HG02981 (cell line): ENCODE results near the gene BTBD9.
"Not testable (repeated sequence)": the region's sequence is repeated elsewhere in the genome, so short reads cannot be mapped to it uniquely, and the experiment has no call there.

Experiments used
- ATAC-seq: cut with Tn5 transposase; IDR thresholded peaks from one replicate; pipeline ENCODE4 v1.9.1; 2021; ENCODE audit warnings: mild to moderate bottlenecking, moderate library complexity; ENCODE audit not compliant: unreplicated experiment

Gene BTBD9

DNA sequence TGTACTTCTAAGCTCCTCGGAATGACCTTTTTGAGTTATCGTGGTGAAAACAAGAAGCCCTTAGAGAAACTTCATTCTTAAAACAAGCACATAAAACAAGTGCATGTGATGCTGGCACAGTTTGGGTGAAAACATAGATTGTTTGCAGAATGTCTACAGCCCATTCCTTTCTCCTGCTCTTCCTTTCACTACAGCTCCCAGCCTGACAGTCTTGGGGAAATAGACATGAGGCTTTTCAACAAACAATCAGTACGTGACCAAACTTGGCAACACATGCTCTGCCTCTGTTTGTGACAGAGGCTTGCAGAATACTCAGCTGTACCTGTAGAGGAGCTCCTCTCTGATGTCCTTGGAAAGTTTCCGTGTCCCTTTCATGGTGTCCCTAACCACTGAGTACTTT lies 498.6 kb downstream of the BTBD9 start:
- ATAC-seq = no peak

DNA sequence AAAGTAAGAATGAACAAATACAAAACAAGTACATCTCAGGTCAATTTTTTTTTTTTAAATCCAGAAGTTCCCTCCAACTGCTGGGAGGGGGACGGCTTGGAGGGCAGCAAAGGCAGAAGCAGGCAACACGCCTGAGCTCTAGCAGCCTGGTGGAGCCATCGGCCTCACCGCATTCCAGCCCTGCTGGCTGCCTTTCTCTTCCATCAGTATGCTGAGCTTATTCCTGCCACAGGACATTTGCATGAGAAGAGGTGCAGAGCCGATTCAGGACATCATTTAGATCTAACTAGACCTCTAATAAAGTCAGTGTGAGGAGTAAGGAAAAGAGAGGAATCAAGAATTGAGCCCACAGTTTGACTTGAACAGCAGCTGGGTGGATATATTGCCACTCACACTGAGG lies 501.4 kb downstream of the BTBD9 start:
- ATAC-seq = no peak

DNA sequence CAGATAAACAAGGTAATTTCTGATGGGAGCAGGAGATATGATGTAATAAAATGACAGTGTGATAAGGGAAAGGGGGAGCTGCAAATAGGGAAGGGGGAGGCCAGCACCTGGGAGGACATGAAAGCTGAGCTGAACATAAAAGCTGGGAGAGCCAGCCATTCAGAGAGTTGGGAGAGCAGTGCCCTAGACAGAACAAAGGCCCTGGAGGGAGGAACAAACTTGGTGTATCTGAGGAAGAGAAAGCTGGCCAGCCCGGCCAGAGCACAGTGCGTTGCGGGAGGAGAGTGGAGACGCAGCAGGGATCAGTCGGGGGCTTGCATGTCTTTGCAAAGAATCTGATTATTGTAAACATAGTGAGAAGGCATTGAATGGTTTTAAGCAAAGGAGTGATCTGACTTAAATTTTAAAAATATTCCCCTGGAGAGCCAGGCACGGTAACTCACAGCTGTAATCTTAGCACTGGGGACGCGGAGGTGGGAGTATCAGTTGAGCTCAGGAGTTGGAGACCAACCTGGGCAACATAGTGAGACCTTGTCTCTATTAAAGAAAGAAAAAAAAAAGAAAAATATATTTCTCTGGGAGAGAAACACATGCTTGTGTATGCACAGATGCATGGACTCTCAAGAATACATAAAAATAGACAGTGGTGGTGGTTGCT lies 502.0 kb downstream of the BTBD9 start:
- ATAC-seq = no peak

DNA sequence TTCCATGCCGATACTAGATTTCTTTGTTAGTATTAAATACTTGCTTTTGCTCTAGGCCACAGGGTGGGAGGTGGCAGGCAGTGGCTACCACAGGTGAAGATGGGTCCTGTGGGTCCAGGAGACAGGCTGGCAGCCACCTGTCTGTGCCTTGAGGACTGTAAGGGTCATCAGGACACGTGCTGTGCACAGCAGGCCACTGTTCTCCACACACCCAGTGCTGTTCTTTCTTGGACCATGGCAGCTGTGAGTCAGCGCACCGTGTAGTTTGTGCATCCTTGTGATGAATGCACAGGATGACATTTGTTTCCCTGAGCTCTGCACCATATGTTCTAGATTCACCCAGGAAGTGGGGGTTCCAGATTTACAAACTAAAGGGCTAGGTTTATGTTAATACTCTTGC lies 503.2 kb downstream of the BTBD9 start:
- ATAC-seq = no peak

DNA sequence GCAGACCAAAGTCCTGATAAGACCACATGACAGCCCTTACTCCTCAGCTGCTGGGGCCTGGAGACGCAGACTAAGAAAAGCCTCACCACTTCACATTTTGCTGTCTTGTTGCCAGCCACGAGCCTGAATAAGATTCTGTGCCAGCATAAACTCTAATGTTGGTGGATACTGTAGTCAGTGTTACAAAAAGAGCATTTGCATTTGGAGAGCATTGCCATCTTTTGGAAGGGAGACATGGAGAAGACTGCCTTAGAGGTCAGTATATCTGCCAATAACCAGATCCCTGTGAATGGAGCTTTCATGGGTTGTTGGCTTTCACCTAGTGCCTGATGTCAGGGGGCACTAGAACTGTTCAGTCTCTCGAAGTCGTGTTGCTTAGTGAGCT lies 505.0 kb downstream of the BTBD9 start:
- ATAC-seq = no peak

DNA sequence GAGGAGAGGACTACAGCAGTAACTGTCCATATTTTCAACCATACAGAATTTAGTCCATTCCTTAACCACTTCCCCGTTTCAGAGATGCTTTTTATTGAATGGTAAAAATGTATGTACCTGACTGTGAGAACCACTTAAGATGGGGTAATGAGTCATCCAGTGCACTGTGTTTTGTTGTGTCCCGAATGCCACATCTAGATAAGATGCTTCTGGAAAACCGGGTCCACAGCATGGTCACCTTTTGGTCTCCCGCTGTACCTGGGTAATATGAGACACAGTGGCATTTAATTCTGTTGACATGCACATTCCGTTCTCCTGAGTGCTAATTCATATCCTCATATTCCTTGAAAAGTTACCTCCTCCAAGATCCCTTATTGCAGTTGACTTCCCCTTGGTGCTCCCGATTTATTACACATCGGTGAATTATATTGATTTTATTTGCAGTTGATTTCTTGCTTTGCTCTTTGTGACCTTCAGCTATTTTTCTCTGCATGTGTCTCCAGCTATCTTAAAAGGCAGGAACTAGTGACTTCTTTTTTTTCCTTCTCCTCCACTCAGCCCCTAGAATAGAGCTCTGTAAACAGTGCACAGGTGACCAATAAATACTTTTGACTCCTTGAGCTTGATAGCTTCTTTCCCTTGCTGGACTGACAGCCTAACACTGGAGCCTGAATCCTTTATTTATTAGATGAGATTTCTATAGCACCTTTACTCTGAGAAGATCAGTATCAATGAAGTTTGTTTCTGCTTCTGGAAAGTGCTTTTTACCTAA lies 505.6 kb downstream of the BTBD9 start:
- ATAC-seq = no peak

DNA sequence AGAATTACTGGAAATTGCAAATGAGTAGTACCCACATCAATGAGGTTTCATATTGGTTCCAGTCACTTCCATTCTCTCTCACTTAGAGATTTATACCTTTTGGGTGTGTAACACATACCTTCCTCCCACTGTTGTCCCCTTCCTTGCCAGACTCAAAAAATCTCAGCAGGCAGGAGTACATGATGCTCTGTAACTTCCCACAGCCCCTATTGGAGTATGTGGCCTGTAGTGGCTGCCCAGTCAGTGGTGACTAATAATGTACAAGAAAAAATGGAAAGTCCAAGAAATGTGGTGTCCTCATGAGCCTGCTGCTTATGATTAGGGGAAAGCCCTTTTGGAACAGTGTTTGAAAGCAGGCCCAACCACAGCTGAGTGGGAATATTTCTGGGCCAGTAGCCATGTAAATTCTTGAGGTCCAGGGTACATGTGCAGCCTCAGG lies 508.2 kb downstream of the BTBD9 start:
- ATAC-seq = no peak

DNA sequence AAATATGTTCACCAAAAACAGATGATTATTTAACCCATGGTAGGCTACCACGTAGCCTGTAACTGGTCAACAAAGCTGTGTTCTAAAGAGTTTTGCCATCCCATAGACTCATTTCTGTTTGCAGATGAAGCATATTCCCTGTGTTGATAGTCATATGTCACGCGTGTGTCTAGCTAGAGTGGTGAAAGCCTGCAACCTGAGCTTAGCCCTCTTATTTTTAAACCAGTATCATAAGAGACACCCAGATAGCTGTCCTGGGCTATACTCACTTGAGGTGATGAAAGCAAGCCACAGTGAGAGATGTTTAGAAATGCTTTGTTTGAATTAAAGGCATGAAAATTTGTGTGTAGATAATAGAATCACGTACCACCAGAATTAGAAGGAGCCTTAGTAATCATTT lies 512.4 kb downstream of the BTBD9 start:
- ATAC-seq = no peak

DNA sequence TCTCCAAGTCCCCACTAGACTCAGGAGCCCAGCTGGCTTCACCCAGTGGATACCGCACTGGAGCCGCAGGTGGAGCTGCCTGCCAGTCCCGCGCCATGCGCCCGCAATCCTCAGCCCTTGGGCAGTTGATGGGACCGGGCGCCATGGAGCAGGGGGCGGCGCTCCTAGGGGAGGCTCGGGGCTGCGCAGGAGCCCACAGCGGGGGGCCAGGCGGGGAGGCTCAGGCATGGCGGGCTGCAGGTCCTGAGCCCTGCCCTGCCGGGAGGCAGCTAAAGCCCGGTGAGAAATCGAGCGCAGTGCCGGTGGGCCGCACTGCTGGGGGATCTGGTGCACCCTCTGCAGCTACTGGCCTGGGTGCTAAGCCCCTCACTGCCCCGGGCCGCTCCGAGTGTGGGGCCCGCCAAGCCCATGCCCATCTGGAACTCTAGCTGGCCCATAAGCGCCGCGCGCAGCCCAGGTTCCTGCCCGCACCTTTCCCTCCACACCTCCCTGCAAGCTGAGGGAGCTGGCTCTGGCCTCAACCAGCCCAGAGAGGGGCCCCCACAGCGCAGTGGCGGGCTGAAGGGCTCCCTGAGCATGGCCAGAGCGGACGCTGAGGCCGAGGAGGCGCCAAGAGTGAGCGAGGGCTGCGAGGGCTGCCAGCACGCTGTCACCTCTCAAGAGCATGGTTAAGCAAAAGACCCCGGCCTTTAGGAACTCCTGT lies 515.4 kb downstream of the BTBD9 start:
- ATAC-seq = not testable (repeated sequence)

DNA sequence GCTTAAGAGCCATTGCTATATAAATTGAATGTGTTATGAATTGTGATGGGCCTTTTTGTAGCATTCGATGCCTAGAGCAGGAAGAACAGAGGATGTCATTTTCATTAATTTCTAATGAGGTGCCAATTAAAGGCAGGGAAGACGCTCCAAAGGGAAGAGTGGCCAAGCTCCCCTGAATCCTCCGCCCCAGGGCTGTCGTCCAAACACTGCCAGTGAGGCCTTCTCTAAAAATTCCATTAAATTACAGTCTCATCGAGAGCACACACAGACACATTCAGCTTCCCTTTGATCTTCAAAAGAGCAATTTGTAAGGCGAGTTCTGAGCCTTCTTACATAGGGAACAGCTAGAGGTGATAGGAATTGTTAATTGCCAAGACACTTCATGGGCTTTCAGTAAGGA lies 520.2 kb downstream of the BTBD9 start:
- no peak for ATAC-seq

DNA sequence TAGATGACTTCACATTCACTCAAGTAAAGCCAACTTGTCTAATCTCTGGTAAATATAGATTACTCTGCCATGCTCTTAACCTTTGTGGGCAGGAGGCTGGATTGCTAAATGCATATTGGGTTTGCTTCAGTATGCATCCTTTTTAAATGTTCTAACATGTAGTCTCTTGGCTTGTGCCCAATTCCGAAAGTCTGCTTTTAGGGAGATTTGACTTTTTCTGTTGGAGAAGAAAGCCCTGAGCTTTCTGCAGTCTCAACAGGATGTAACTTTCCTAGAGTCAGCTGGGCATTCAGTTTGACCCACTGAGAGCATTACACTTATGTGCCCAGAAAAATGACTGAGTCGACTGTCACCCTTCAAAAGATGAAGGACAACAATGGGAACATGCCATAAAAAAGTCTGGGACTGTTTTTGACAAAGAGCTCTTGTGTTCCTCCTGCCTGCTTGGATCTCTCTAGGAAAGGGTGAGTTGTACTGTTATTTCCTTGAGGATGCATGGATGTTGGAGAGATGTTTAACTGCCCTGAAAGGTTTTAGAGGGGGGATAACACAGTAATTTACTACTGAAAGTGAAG lies 520.9 kb downstream of the BTBD9 start:
- no peak for ATAC-seq
